Measurements from ENCODE around the gene CCDC192.

Gene CCDC192

GRCh38 chr5:127812570-127812969 lies 109.4 kb downstream of the CCDC192 start:
- TF ChIP-seq CTCF (conservative IDR thresholded peaks at IDR 0.05) (no peak), ZFX (IDR thresholded peaks at IDR 0.05) (no peak)
- no peak overlapping the region for H3K27ac ChIP-seq

DNA sequence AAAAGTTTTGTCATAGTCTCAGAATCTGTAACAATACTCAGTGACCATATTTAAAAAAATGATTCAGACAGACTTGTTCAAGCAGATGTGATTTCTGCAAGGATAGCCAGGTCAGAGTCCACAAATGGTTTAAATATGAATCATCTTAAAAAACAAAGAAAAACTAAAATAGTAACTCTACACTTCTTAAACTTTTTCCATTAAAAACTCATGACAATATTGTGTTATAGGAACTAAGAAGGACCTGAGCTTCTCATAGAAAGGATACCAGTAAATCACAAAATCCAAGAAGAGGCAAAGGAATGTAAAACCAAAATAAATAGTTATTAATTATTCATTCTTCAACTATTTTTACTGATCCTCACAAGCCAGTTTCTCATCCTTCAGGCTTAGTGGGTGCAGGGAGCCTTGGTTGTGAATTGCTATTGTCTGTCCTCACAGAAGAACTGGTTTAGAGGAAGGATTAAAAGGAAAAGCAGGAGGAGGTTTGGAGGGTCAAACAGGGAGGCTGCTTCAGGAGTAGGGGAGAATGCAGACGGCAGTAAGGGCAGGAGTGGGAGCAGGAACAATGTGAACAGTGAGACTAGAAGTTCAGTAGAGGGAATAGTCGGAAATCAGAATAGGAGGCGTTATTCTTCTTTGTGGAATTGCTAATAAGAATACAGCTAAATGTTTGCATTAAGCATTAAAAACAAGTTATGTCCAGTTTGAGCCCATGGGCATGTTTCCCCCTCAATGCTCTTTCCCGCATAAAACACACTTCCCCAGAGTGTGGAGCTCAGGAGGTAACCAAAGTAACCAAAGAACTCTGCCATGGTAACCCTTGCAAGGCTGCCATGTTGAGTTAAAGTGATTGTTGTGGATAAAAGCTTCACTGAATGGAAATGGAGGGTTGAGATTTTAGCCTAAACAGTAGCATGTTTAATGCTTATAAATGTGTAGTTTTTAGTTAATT lies 110.7 kb downstream of the CCDC192 start:
- TF ChIP-seq ZFX (IDR thresholded peaks at IDR 0.05) = no peak
- TF ChIP-seq CTCF (conservative IDR thresholded peaks at IDR 0.05) = no peak
- no peak overlapping the region for H3K27ac ChIP-seq

DNA sequence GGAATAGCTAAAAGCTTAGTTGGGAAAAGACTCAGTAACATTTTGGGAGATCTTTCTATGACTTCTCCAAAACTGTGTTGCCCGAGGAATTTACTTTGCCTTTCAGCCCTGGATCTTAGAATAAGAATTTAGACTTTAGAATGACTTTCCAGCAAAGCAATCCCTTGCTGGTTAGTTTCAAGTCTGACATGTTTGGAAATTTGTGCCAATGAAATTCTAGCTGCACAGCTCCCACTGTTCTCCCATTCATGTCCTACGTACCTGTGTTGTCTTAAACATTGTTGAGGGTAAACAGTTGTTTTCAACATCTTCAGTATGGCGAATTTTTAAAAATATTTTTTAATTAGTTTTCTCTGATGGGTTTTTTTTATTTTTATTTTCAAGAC lies 111.4 kb downstream of the CCDC192 start:
- no peak overlapping the region for H3K27ac ChIP-seq
- no peak for TF ChIP-seq ZFX (IDR thresholded peaks at IDR 0.05)
- TF ChIP-seq CTCF (conservative IDR thresholded peaks at IDR 0.05) = no peak

DNA sequence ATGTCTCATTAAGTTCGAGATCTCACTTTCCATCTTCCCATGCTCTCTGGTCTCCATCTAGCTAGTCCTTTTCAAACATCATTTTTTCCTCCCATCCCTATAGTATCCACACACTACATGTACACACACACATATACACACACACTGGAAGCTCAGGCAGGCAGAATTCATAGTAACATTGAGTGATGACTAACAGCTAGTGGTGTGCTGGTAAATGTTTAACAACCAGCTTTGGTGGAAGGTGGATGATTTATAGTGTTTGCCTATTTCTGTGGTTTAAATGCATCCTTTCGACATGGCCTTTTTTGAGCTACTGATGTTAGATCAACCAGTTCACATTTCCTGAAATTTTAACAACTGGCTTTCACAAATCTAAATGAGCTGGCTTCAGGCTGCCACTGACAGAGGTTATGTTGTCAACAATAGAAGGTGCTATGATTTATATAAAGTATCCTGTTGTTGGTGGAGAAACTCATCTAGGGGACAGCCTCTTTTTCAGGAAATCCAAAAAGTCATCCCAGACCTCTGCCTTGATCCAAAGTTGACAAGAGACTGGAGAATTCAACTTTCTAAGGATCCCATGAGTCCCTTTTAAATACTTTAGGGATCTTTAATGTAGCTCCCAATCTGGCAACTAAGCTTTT lies 117.8 kb downstream of the CCDC192 start:
- H3K27ac ChIP-seq = no peak overlapping the region
- TF ChIP-seq CTCF (conservative IDR thresholded peaks at IDR 0.05) (no peak), ZFX (IDR thresholded peaks at IDR 0.05) (no peak)

GRCh38 chr5:127821896-127822295 lies 118.7 kb downstream of the CCDC192 start:
- no peak overlapping the region for H3K27ac ChIP-seq
- TF ChIP-seq ZFX (IDR thresholded peaks at IDR 0.05) = no peak
- no peak for TF ChIP-seq CTCF (conservative IDR thresholded peaks at IDR 0.05)

DNA sequence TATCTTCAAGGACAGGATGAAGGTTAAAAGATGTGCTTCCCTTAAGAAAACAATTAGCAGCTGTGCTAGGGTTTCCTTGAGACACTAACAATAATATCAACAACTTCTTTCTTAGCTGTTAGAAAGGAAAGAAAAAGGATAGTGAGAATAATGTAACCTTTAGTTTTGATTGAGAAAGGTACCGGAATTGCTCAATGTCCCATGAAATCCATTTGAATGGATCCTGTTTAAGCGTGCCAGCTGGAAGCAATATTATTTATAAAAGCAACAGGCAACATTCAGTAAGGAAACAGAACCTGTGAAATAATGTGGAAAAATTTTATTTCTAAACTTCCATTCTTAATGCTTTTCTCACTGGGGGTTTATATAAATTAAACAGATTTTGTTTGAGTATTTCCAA lies 120.9 kb downstream of the CCDC192 start:
- no peak for TF ChIP-seq ZFX (IDR thresholded peaks at IDR 0.05)
- no peak for TF ChIP-seq CTCF (conservative IDR thresholded peaks at IDR 0.05)
- H3K27ac ChIP-seq = no peak overlapping the region

- TF ChIP-seq ZFX (IDR thresholded peaks at IDR 0.05) (no peak), CTCF (conservative IDR thresholded peaks at IDR 0.05) (no peak)
- no peak overlapping the region for H3K27ac ChIP-seq
Measured at GRCh38 chr5:127826011-127826410, 122.8 kb downstream of the CCDC192 start.
